Transverse colon (tissue), 4 donors: Measurements from ENCODE around the gene OTOS.

Experiments
- EP300 ChIP-seq: sonication (generic); formaldehyde crosslinking; IDR thresholded peaks from one replicate; pipeline ENCODE4 v1.6.1; 2017; ENCODE audit warnings: antibody characterized with exemption, low read depth
- POLR2A ChIP-seq: fragments of 450-650 bp; IDR thresholded peaks from one replicate; pipeline ENCODE4 v1.6.1; 2016; ENCODE audit warnings: antibody characterized with exemption, mild to moderate bottlenecking, moderate library complexity
- POLR2AphosphoS5 ChIP-seq, 3 donors: sonication (generic); formaldehyde crosslinking; IDR thresholded peaks; one replicate each; pipeline ENCODE4 v1.6.1; 2016; ENCODE audit warnings: antibody characterized with exemption in 3 of 3
- TF ChIP-seq, protein P1 (sequence below), 5 experiments: fragments of 200-600 bp in 3 of 5; fragments of 450-650 bp in 2 of 5; sonication (generic) in 3 of 5; IDR thresholded peaks; 1 replicate in 2 of 5; 2 replicates in 3 of 5; pipeline ENCODE4 v1.5.1; 2016 to 2017; ENCODE audit warnings: antibody characterized with exemption in 5 of 5, inconsistent platforms in 3 of 5, mild to moderate bottlenecking in 2 of 5, moderate library complexity in 1 of 5

DNA sequence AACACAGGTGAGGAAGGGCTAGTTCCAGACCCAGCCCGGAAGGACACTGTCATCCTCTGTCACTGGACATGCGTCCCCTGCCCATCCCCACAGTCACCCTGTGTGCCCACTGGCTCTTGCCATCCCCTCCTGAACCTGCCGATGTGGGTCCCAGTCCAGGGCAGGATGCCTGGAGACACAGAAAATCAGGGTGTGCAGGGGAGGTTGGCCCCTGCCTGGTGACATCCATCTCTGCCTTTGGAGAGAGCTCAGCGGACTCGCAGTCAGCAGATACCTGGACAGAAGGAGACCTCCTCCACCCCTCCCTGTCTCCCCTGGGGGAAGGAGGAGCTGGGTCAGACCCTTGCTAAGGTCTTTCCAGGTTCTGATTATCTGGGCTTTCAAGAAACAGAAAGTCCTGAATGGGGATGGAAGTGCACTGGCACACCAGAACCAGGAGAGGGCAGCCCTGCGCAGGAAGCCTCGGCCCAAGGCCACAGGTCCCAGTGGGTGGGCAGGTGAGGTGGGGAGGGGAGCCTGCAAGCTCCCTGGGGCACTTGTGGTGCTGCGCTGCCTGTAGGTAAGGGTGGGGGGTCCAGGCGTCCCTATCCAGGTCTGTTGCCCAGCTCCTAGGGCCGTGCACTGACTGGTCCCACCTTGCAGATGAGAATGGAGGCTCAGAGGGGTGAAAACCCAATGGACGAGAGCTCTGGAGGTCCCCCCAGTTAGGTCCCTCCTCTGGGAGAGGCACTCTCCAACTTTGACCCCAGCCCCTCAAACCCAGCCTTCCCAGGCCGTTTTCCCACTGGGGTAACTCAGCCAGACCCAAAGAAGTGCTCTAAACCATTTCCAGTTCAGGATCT lies 9.7 kb upstream of the OTOS start:
- TF ChIP-seq POLR2A (no peak), EP300 (no peak), POLR2AphosphoS5 (IDR thresholded peaks at IDR 0.05) (no peak)
- TF ChIP-seq, protein P1, sequence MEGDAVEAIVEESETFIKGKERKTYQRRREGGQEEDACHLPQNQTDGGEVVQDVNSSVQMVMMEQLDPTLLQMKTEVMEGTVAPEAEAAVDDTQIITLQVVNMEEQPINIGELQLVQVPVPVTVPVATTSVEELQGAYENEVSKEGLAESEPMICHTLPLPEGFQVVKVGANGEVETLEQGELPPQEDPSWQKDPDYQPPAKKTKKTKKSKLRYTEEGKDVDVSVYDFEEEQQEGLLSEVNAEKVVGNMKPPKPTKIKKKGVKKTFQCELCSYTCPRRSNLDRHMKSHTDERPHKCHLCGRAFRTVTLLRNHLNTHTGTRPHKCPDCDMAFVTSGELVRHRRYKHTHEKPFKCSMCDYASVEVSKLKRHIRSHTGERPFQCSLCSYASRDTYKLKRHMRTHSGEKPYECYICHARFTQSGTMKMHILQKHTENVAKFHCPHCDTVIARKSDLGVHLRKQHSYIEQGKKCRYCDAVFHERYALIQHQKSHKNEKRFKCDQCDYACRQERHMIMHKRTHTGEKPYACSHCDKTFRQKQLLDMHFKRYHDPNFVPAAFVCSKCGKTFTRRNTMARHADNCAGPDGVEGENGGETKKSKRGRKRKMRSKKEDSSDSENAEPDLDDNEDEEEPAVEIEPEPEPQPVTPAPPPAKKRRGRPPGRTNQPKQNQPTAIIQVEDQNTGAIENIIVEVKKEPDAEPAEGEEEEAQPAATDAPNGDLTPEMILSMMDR (IDR thresholded peaks at IDR 0.05), result peak; percentile 42 to 61 (median 59)
